Uterus (tissue), 4 donors: ENCODE measurements around the gene OSTN. TPM values are rescaled to one million over a fixed set of nuclear protein-coding genes. Genes with fewer than 3 reads are reported as not detected.

Experiments used
- DNase-seq, 2 donors: peaks; one replicate each; pipeline ENCODE4 v3.0.0-alpha.2; 2019 to 2020
- H3K27ac ChIP-seq, 2 donors: fragments of 200-600 bp; sonication (generic); 1 replicate in 1 of 2; 2 replicates in 1 of 2; pipeline ENCODE4 v1.5.1; 2016 to 2018
- H3K27me3 ChIP-seq, 2 donors: fragments of 200-600 bp; sonication (generic); one replicate each; pipeline ENCODE4 v1.5.1; 2018 to 2019; ENCODE audit warnings: control low read depth in 1 of 2
- H3K36me3 ChIP-seq, 2 donors: fragments of 200-600 bp; sonication (generic); one replicate each; pipeline ENCODE4 v1.5.1; 2019; ENCODE audit warnings: control low read depth in 1 of 2
- H3K4me1 ChIP-seq, 2 donors: fragments of 200-600 bp; sonication (generic); one replicate each; pipeline ENCODE4 v1.5.1; 2018 to 2019; ENCODE audit warnings: control low read depth in 1 of 2
- H3K4me3 ChIP-seq, 2 donors: fragments of 200-600 bp; sonication (generic); 1 replicate in 1 of 2; 2 replicates in 1 of 2; pipeline ENCODE4 v1.5.1; 2018 to 2019; ENCODE audit warnings: mild to moderate bottlenecking in 1 of 2
- H3K9me3 ChIP-seq, 2 donors: fragments of 200-600 bp; sonication (generic); one replicate each; pipeline ENCODE4 v1.5.1; 2019; ENCODE audit warnings: control low read depth in 1 of 2
- POLR2A ChIP-seq, 2 donors: fragments of 450-650 bp; IDR thresholded peaks; one replicate each; pipeline ENCODE4 v1.6.1; 2016; ENCODE audit warnings: antibody characterized with exemption in 2 of 2, mild to moderate bottlenecking in 1 of 2, moderate library complexity in 1 of 2
- intact Hi-C: fragments of 100-400 bp; cut with DNase I; formaldehyde crosslinking; loops from one replicate; pipeline ENCODE4 v1.15.1; 2023; ENCODE audit warnings: low total_unique reads
- total RNA-seq, 4 donors: library from RNA; depleted of rRNA in 3 of 4; stranded (reverse); fragments of >200 nt in 3 of 4; gene quantifications; one replicate each; pipeline versions ENCODE4 v1.1.0 to v1.2.4, GENCODE V29; 2014 to 2023
- TF ChIP-seq, protein P1 (sequence below), 4 experiments: fragments of 200-600 bp in 2 of 4; fragments of 450-650 bp in 2 of 4; sonication (generic) in 2 of 4; IDR thresholded peaks; one replicate each; pipeline ENCODE4 v1.5.1; 2016 to 2019; ENCODE audit warnings: antibody characterized with exemption in 4 of 4, mild to moderate bottlenecking in 2 of 4, moderate library complexity in 1 of 4
- donor health status: DM: yes; HTN: yes; CAD: no.

Gene OSTN
- total RNA-seq, 4 donors from 2014 or later: 0.28 TPM; not detected in 3

GRCh38 chr3:191246630-191247029, 47.6 kb downstream of the OSTN start:
- H3K9me3 ChIP-seq: no peaks in the 10 kb centered on the region
- no peak overlapping the region for H3K4me3 ChIP-seq
- no peak overlapping the region for H3K27ac ChIP-seq
- intact Hi-C loops: no loop called here
- no peak for DNase-seq
- H3K4me1 ChIP-seq: no peaks in the 10 kb centered on the region
- H3K36me3 ChIP-seq: no peaks in the 10 kb centered on the region
- TF ChIP-seq, protein P1, sequence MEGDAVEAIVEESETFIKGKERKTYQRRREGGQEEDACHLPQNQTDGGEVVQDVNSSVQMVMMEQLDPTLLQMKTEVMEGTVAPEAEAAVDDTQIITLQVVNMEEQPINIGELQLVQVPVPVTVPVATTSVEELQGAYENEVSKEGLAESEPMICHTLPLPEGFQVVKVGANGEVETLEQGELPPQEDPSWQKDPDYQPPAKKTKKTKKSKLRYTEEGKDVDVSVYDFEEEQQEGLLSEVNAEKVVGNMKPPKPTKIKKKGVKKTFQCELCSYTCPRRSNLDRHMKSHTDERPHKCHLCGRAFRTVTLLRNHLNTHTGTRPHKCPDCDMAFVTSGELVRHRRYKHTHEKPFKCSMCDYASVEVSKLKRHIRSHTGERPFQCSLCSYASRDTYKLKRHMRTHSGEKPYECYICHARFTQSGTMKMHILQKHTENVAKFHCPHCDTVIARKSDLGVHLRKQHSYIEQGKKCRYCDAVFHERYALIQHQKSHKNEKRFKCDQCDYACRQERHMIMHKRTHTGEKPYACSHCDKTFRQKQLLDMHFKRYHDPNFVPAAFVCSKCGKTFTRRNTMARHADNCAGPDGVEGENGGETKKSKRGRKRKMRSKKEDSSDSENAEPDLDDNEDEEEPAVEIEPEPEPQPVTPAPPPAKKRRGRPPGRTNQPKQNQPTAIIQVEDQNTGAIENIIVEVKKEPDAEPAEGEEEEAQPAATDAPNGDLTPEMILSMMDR (IDR thresholded peaks at IDR 0.05): no peak
- no peak for TF ChIP-seq POLR2A (IDR thresholded peaks at IDR 0.05)
- H3K27me3 ChIP-seq: no peaks in the 10 kb centered on the region

DNA sequence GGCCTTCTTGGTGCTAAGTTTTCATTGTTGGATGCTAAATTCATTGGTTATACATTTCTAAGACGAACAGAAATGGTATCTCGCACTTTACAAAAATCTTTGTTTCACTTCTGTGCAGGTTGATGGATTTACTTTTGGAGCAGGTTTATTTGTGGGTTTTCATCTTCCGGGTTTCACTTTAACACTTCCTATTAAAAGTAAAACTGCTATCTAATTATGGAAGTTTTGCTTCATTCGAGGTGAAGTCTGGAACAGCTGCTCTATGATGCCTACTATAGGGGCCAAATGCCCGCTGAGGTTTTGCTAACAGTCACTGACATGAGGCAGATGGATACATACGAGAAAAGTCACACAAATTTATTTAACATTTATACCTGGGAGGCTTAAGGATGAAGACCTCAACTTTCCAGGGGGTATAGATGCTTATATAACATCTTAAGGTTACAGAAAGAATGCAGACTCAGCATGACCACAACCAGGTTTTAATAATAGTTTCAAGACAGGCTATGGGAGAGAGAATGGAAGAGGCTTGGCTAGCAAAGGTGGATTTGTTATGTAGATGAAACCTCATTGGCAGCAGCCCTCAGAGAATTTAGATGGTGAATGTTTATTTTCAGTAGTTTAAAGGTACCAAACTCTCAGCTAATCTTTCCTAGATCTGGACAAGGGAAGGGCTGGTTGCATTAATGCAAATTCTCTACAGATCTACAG, 54.2 kb downstream of the OSTN start:
- Histone ChIP-seq H3K27me3 (no peaks in the 10 kb centered on the region), H3K4me1 (no peaks in the 10 kb centered on the region), H3K4me3 (no peak overlapping the region), H3K36me3 (no peaks in the 10 kb centered on the region), H3K9me3 (no peaks in the 10 kb centered on the region), H3K27ac (no peak overlapping the region)
- DNase-seq: no peak
- intact Hi-C loops: no loop called here
- TF ChIP-seq, protein P1 (IDR thresholded peaks at IDR 0.05): no peak
- no peak for TF ChIP-seq POLR2A (IDR thresholded peaks at IDR 0.05)

- intact Hi-C loops: no loop called here
Measured at GRCh38 chr3:191254098-191254873, 55.2 kb downstream of the OSTN start.

DNA sequence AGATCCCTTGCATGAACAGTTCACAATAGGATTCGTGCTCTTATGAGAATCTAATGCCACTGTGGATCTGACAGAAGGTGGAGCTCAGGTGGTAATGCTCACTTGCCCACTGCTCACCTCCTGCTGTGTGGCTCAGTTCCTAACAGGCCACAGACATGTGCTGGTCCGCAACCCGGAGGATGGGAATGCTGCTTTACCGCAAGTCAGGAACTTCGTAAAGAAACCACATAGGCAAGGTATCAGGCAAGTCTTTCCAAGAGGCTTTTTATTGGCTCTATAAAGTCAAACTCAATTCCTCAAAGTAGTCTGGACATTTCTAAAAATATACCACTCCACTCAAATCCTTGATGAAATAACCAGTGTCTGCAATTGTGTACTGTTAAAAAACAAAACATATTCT, 56.1 kb downstream of the OSTN start:
- H3K27me3 ChIP-seq: no peaks in the 10 kb centered on the region
- H3K27ac ChIP-seq: no peak overlapping the region
- H3K9me3 ChIP-seq: no peaks in the 10 kb centered on the region
- no peaks in the 10 kb centered on the region for H3K36me3 ChIP-seq
- H3K4me3 ChIP-seq: no peak overlapping the region
- no peak for DNase-seq
- H3K4me1 ChIP-seq: no peaks in the 10 kb centered on the region
- intact Hi-C loops: no loop called here
- no peak for TF ChIP-seq POLR2A (IDR thresholded peaks at IDR 0.05)
- TF ChIP-seq, protein P1 (IDR thresholded peaks at IDR 0.05): no peak

More at GRCh38 chr3:191254098-191254873, 55.2 kb downstream of the OSTN start:
- H3K9me3 ChIP-seq: no peaks in the 10 kb centered on the region
- TF ChIP-seq, protein P1 (IDR thresholded peaks at IDR 0.05): no peak
- TF ChIP-seq POLR2A (IDR thresholded peaks at IDR 0.05): no peak
- no peaks in the 10 kb centered on the region for H3K27me3 ChIP-seq
- H3K36me3 ChIP-seq: no peaks in the 10 kb centered on the region
- no peak overlapping the region for H3K27ac ChIP-seq
- no peak overlapping the region for H3K4me3 ChIP-seq
- H3K4me1 ChIP-seq: no peaks in the 10 kb centered on the region
- DNase-seq: no peak

DNA sequence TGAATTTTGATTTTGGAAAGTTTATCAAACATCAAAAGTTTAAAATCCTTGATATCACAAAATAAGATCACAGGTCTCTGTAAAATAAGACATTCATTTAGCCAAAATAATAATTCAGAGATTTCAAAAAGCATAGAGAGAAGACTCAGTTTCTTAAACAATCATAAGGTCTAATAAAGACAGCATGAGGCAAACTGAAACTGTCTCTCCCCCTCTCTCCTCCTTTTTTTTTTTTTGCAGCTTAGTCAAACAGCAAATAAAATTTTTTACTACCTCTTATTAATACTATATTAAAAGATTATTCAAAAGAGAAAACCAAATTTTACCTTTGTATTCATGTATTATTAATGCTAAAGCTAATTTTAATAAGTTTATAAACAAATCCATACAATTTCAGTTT, 57.4 kb downstream of the OSTN start:
- TF ChIP-seq POLR2A (IDR thresholded peaks at IDR 0.05): no peak
- TF ChIP-seq, protein P1 (IDR thresholded peaks at IDR 0.05): no peak
- no peaks in the 10 kb centered on the region for H3K4me1 ChIP-seq
- no peak for DNase-seq
- H3K36me3 ChIP-seq: no peaks in the 10 kb centered on the region
- H3K9me3 ChIP-seq: no peaks in the 10 kb centered on the region
- intact Hi-C loops: no loop called here
- H3K27ac ChIP-seq: no peak overlapping the region
- H3K4me3 ChIP-seq: no peak overlapping the region
- H3K27me3 ChIP-seq: no peaks in the 10 kb centered on the region
